ENCODE data around the gene TSHZ2.

Gene TSHZ2

GRCh38 chr20:53074811-53075314, 102.7 kb downstream of the TSHZ2 start:
- Histone ChIP-seq H3K27ac (no peak overlapping the region), H3K4me3 (no peak overlapping the region)
- no peak for DNase-seq (ENCODE audit: low spot score)
- TF ChIP-seq, protein P1, sequence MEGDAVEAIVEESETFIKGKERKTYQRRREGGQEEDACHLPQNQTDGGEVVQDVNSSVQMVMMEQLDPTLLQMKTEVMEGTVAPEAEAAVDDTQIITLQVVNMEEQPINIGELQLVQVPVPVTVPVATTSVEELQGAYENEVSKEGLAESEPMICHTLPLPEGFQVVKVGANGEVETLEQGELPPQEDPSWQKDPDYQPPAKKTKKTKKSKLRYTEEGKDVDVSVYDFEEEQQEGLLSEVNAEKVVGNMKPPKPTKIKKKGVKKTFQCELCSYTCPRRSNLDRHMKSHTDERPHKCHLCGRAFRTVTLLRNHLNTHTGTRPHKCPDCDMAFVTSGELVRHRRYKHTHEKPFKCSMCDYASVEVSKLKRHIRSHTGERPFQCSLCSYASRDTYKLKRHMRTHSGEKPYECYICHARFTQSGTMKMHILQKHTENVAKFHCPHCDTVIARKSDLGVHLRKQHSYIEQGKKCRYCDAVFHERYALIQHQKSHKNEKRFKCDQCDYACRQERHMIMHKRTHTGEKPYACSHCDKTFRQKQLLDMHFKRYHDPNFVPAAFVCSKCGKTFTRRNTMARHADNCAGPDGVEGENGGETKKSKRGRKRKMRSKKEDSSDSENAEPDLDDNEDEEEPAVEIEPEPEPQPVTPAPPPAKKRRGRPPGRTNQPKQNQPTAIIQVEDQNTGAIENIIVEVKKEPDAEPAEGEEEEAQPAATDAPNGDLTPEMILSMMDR (IDR thresholded peaks at IDR 0.05) = no peak

DNA sequence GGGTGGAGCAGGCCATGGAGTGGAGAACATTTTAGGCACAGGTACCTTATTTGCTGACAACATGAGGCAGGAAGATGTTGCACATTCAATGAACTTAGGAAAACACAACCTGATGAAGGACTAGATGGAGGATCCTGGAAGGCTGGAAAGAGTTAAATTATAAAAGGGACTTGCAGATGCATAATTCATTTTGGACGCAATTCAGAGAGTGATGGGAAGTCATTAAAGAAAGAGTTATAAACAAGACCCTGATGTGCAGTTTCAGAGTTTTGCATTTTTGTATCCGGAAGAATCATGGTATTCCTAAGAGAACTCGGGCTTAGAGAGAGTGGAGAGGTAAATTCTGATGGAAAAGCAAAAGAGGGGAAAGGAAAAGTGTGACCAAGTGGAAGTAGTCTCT, 104.5 kb downstream of the TSHZ2 start:
- DNase-seq (ENCODE audit: low spot score) = no peak
- H3K27ac ChIP-seq = peak overlapping the region in 1 of 2 donors; percentile 20
- no peak overlapping the region for H3K4me3 ChIP-seq
- TF ChIP-seq, protein P1 (IDR thresholded peaks at IDR 0.05) = no peak

- Histone ChIP-seq H3K4me3 (no peak overlapping the region), H3K27ac (peak overlapping the region in 1 of 2 donors; percentile 20)
- TF ChIP-seq, protein P1 (IDR thresholded peaks at IDR 0.05) = no peak
- DNase-seq (ENCODE audit: low spot score) = no peak
These were observed 105.4 kb downstream of the TSHZ2 start for GRCh38 chr20:53077373-53078205.

GRCh38 chr20:53078761-53079160, 106.6 kb downstream of the TSHZ2 start:
- peak overlapping the region in 1 of 2 donors; percentile 53 for H3K27ac ChIP-seq
- TF ChIP-seq, protein P1 (IDR thresholded peaks at IDR 0.05) = no peak

GRCh38 chr20:53079261-53079691, 107.1 kb downstream of the TSHZ2 start:
- Histone ChIP-seq H3K4me3 (no peak overlapping the region), H3K27ac (peak overlapping the region in 1 of 2 donors; percentile 28)
- DNase-seq (ENCODE audit: low spot score) = no peak
- TF ChIP-seq, protein P1 (IDR thresholded peaks at IDR 0.05) = no peak

More at GRCh38 chr20:53078761-53079160, 106.6 kb downstream of the TSHZ2 start:
- no peak overlapping the region for H3K4me3 ChIP-seq
- no peak for DNase-seq (ENCODE audit: low spot score)

DNA sequence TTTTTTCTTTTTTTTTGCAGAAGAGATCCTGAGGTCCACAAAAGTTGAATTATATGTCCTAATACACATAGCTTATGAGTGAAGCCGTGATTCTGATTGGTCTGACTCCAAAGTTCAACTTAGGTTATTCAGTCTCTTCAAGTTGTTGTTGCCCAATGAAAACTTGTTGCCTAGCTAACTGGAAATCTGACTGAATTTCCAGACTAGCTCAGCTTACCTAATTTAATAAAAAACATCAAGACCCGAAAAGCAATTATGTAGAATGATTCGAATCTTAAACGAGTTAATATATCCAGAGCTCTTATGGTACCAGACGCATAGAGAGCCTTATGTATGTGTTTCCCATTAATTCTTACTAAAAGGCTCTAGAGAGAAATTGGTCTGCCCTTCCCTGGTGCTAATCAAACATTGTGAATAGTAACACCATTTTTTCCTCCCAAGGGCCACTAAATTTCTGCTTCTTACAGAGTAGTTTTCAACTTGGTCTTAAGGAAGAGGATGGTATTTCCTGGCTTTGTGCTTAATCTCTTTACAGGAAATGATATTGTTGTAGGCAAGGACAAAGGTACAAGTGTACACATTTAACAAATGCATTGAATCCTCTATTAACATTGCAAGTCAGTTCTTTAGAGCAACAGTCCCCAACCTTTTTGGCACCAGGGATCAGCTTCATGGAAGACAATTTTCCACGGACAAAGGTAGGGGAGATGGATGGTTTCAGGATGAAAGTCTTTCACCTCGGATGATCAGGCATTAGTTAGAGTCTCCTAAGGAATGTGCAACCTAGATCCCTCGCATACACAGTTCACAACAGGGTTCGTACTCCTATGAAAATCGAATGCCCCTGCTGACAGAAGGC, 107.9 kb downstream of the TSHZ2 start:
- Histone ChIP-seq H3K27ac (peak overlapping the region in 1 of 2 donors; percentile 28), H3K4me3 (no peak overlapping the region)
- DNase-seq (ENCODE audit: low spot score) = no peak
- TF ChIP-seq, protein P1 (IDR thresholded peaks at IDR 0.05) = no peak

Data from coronary artery (tissue), 2 donors.